ENCODE results near the gene ASTN1.

ASTN1 gene

DNA sequence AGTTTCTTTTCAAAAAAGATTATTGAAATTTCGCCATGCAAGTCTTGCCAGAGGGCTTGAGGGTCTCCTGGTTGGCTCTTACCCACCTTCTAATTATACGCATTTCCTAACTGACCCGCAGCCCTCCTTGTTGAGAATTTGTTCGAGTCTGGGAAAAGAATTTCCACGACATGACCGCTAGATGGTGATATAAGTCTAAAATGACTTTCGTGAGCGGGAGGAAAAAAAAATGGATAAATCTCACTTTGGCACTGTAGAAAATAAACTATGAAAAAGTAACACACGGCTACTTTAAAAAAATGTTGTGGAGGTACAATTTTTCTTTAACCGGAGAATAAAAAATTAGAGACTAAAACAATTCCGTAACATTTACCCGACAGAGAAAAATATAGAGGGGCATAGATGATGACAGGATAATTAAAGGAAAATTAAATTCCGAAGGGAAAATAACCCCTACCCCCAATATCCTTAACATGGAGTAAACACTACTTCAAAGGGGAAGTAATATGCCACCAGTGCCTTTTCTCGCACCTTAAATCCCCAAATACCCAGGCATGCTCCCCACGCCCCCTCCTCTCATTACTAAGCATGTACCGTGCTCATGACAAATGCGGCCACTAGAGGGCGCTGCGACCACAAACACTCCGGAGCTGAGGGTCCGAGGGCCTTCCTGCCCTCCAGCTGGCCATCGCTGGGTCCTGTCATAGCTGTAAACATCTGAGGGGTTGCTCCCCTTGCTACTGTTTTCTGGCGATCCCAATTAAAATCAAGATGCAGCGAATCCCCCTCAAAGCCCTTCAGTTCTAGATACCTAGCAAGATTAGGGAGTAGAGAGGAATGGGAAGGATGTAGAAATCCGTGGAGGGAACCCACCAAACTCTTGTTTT lies 266.9 kb downstream of the ASTN1 start:
- no peaks in the 10 kb centered on the region for H4K20me1 ChIP-seq (ENCODE audit: insufficient read depth)
- H3K27me3 ChIP-seq (ENCODE audit: insufficient read depth, low read depth), result no peaks in the 10 kb centered on the region
- peak overlapping the region; percentile 67 for H3K4me2 ChIP-seq
- H3K36me3 ChIP-seq (ENCODE audit: insufficient read depth), result no peaks in the 10 kb centered on the region
- no peak overlapping the region for H3K9ac ChIP-seq
- H3K27ac ChIP-seq, result no peak overlapping the region
- H2AFZ ChIP-seq (ENCODE audit: low read depth), result peak overlapping the region; percentile 32
- no peaks in the 10 kb centered on the region for H3K79me2 ChIP-seq (ENCODE audit: insufficient read depth, low read depth)
- TF ChIP-seq, protein P1, sequence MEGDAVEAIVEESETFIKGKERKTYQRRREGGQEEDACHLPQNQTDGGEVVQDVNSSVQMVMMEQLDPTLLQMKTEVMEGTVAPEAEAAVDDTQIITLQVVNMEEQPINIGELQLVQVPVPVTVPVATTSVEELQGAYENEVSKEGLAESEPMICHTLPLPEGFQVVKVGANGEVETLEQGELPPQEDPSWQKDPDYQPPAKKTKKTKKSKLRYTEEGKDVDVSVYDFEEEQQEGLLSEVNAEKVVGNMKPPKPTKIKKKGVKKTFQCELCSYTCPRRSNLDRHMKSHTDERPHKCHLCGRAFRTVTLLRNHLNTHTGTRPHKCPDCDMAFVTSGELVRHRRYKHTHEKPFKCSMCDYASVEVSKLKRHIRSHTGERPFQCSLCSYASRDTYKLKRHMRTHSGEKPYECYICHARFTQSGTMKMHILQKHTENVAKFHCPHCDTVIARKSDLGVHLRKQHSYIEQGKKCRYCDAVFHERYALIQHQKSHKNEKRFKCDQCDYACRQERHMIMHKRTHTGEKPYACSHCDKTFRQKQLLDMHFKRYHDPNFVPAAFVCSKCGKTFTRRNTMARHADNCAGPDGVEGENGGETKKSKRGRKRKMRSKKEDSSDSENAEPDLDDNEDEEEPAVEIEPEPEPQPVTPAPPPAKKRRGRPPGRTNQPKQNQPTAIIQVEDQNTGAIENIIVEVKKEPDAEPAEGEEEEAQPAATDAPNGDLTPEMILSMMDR (conservative IDR thresholded peaks at IDR 0.05; ENCODE audit: low read depth, low read length), result peak; percentile 100
- H3K4me1 ChIP-seq (ENCODE audit: low read depth, poor library complexity, severe bottlenecking), result peaks cover 11% of the 10 kb centered on the region
- H3K4me3 ChIP-seq (IDR thresholded peaks at IDR 0.05; ENCODE audit: insufficient read depth, low read depth, low read length), result peak overlapping the region; percentile 97

- Histone ChIP-seq H3K36me3 (ENCODE audit: insufficient read depth) (no peaks in the 10 kb centered on the region), H4K20me1 (ENCODE audit: insufficient read depth) (no peaks in the 10 kb centered on the region), H2AFZ (ENCODE audit: low read depth) (no peak overlapping the region), H3K4me3 (IDR thresholded peaks at IDR 0.05; ENCODE audit: insufficient read depth, low read depth, low read length) (no peak overlapping the region), H3K27me3 (ENCODE audit: insufficient read depth, low read depth) (no peaks in the 10 kb centered on the region), H3K4me2 (no peak overlapping the region), H3K79me2 (ENCODE audit: insufficient read depth, low read depth) (no peaks in the 10 kb centered on the region), H3K9ac (no peak overlapping the region), H3K4me1 (ENCODE audit: low read depth, poor library complexity, severe bottlenecking) (peaks cover 11% of the 10 kb centered on the region), H3K27ac (no peak overlapping the region)
- TF ChIP-seq, protein P1 (conservative IDR thresholded peaks at IDR 0.05; ENCODE audit: low read depth, low read length), result no peak
Measured at GRCh38 chr1:176896216-176896615, 268.3 kb downstream of the ASTN1 start.

GRCh38 chr1:176894450-176894849 lies 270.1 kb downstream of the ASTN1 start:
- TF ChIP-seq, protein P1 (conservative IDR thresholded peaks at IDR 0.05; ENCODE audit: low read depth, low read length), result no peak
- H3K27ac ChIP-seq, result no peak overlapping the region
- no peak overlapping the region for H3K4me3 ChIP-seq (IDR thresholded peaks at IDR 0.05; ENCODE audit: insufficient read depth, low read depth, low read length)
- H3K4me1 ChIP-seq (ENCODE audit: low read depth, poor library complexity, severe bottlenecking), result peaks cover 11% of the 10 kb centered on the region
- no peaks in the 10 kb centered on the region for H3K36me3 ChIP-seq (ENCODE audit: insufficient read depth)
- H3K4me2 ChIP-seq, result no peak overlapping the region
- no peak overlapping the region for H2AFZ ChIP-seq (ENCODE audit: low read depth)
- no peaks in the 10 kb centered on the region for H4K20me1 ChIP-seq (ENCODE audit: insufficient read depth)
- H3K79me2 ChIP-seq (ENCODE audit: insufficient read depth, low read depth), result no peaks in the 10 kb centered on the region
- H3K27me3 ChIP-seq (ENCODE audit: insufficient read depth, low read depth), result no peaks in the 10 kb centered on the region
- no peak overlapping the region for H3K9ac ChIP-seq

GRCh38 chr1:176893625-176894352 lies 270.7 kb downstream of the ASTN1 start:
- Histone ChIP-seq H3K9ac (no peak overlapping the region), H4K20me1 (ENCODE audit: insufficient read depth) (no peaks in the 10 kb centered on the region), H3K79me2 (ENCODE audit: insufficient read depth, low read depth) (no peaks in the 10 kb centered on the region), H3K4me3 (IDR thresholded peaks at IDR 0.05; ENCODE audit: insufficient read depth, low read depth, low read length) (no peak overlapping the region), H3K4me1 (ENCODE audit: low read depth, poor library complexity, severe bottlenecking) (peaks cover 11% of the 10 kb centered on the region), H3K4me2 (no peak overlapping the region), H3K36me3 (ENCODE audit: insufficient read depth) (no peaks in the 10 kb centered on the region), H3K27ac (no peak overlapping the region), H3K27me3 (ENCODE audit: insufficient read depth, low read depth) (no peaks in the 10 kb centered on the region), H2AFZ (ENCODE audit: low read depth) (no peak overlapping the region)
- TF ChIP-seq, protein P1 (conservative IDR thresholded peaks at IDR 0.05; ENCODE audit: low read depth, low read length), result no peak
